ENCODE data around the gene AGK. TPM values are rescaled to one million over a fixed set of nuclear protein-coding genes. Genes with fewer than 3 reads are reported as not detected.
"Not testable (repeated sequence)": the region's sequence is repeated elsewhere in the genome, so short reads cannot be mapped to it uniquely, and the experiment has no call there.

Gene AGK
- total RNA-seq, 1 experiment from 2014 or later = 32.6 TPM

- no peak for DNase-seq (ENCODE audit: low read depth, low spot score)
- TF ChIP-seq SIN3A (IDR thresholded peaks at IDR 0.05; ENCODE audit: borderline replicate concordance, insufficient read depth, low read depth, low read length) (no peak), CTCF (IDR thresholded peaks at IDR 0.05) (no peak)
- intact Hi-C loops (cut with micrococcal nuclease; ENCODE audit: unreplicated experiment) = no loop called here
- no peak for ATAC-seq
- BruUV-seq (replicated peaks) = no TSS peak
- H3K4me3 ChIP-seq (ENCODE audit: low read depth in 2 of 2, low read length in 2 of 2) = no peak overlapping the region
- no peak overlapping the region for H3K27ac ChIP-seq (ENCODE audit: low read length)
- no peaks in the 10 kb centered on the region for H3K9me3 ChIP-seq (ENCODE audit: control insufficient read depth, insufficient read depth, low read depth, low read length)
- CTCF ChIA-PET = no interaction called here
- H3K27me3 ChIP-seq (ENCODE audit: control insufficient read depth, insufficient read depth, low read length) = no peaks in the 10 kb centered on the region
- POLR2A ChIA-PET = no interaction called here
- 0 out of 2 replicates have a peak, but pooled peaks cover under 1% of the 10 kb centered on the region for H3K4me1 ChIP-seq (ENCODE audit: control insufficient read depth, insufficient read depth, low read length)
- no peaks in the 10 kb centered on the region for H3K36me3 ChIP-seq (ENCODE audit: control insufficient read depth, insufficient read depth, low read length)
- in situ Hi-C loops (cut with HindIII; ENCODE audit: low pct_unique_long_range_greater_than_20kb, low sequenced_read_pairs) = no loop called here
These were observed 6.2 kb downstream of the AGK start for GRCh38 chr7:141557360-141557759.

- H3K4me1 ChIP-seq (ENCODE audit: control insufficient read depth, insufficient read depth, low read length); H3K4me3 ChIP-seq (ENCODE audit: low read depth in 2 of 2, low read length in 2 of 2); DNase-seq (ENCODE audit: low read depth, low spot score); BruUV-seq (replicated peaks); ATAC-seq; intact Hi-C loops (cut with micrococcal nuclease; ENCODE audit: unreplicated experiment); H3K27ac ChIP-seq (ENCODE audit: low read length); H3K27me3 ChIP-seq (ENCODE audit: control insufficient read depth, insufficient read depth, low read length); H3K9me3 ChIP-seq (ENCODE audit: control insufficient read depth, insufficient read depth, low read depth, low read length); CTCF ChIA-PET; in situ Hi-C loops (cut with HindIII; ENCODE audit: low pct_unique_long_range_greater_than_20kb, low sequenced_read_pairs); H3K36me3 ChIP-seq (ENCODE audit: control insufficient read depth, insufficient read depth, low read length); POLR2A ChIA-PET: not testable (repeated sequence)
These were observed 6.8 kb downstream of the AGK start for GRCh38 chr7:141557831-141558531.

GRCh38 chr7:141558544-141559183 lies 7.5 kb downstream of the AGK start:
- no peak for TF ChIP-seq TCF7L2 (IDR thresholded peaks at IDR 0.05; ENCODE audit: low read depth, low read length)
- no peak for TF ChIP-seq REST (IDR thresholded peaks at IDR 0.05; ENCODE audit: insufficient read depth in 1 of 2, low read depth in 2 of 2, low read length in 1 of 2)
- no peak for TF ChIP-seq SIN3A (IDR thresholded peaks at IDR 0.05; ENCODE audit: borderline replicate concordance, insufficient read depth, low read depth, low read length)
- TF ChIP-seq POLR2AphosphoS5 (IDR thresholded peaks at IDR 0.05; ENCODE audit: low read depth, low read length) = no peak
- no peak for TF ChIP-seq CTCF (IDR thresholded peaks at IDR 0.05)
- DNase-seq (ENCODE audit: low read depth, low spot score) (no peak), ATAC-seq (no peak)
- no peaks in the 10 kb centered on the region for H3K9me3 ChIP-seq (ENCODE audit: control insufficient read depth, insufficient read depth, low read depth, low read length)
- H3K27me3 ChIP-seq (ENCODE audit: control insufficient read depth, insufficient read depth, low read length) = no peaks in the 10 kb centered on the region
- POLR2A ChIA-PET = no interaction called here
- H3K36me3 ChIP-seq (ENCODE audit: control insufficient read depth, insufficient read depth, low read length) = no peaks in the 10 kb centered on the region
- BruUV-seq (replicated peaks) = no TSS peak
- in situ Hi-C loops (cut with HindIII; ENCODE audit: low pct_unique_long_range_greater_than_20kb, low sequenced_read_pairs) = no loop called here
- CTCF ChIA-PET = no interaction called here
- H3K27ac ChIP-seq (ENCODE audit: low read length) = no peak overlapping the region
- H3K4me1 ChIP-seq (ENCODE audit: control insufficient read depth, insufficient read depth, low read length) = no peaks in the 10 kb centered on the region
- intact Hi-C loops (cut with micrococcal nuclease; ENCODE audit: unreplicated experiment) = no loop called here
- no peak overlapping the region for H3K4me3 ChIP-seq (ENCODE audit: low read depth in 2 of 2, low read length in 2 of 2)

All from Panc1 (cell line).